ENCODE data around the gene ISCU. TPM values are rescaled to one million over a fixed set of nuclear protein-coding genes. Genes with fewer than 3 reads are reported as not detected.

ISCU gene
- total and polyA plus RNA-seq, 9 of the 15 experiments (the other 6 are each of a cell fraction or from before 2014, with no cell fraction given): 15.9 to 92.5 (median 77.3) TPM

DNA sequence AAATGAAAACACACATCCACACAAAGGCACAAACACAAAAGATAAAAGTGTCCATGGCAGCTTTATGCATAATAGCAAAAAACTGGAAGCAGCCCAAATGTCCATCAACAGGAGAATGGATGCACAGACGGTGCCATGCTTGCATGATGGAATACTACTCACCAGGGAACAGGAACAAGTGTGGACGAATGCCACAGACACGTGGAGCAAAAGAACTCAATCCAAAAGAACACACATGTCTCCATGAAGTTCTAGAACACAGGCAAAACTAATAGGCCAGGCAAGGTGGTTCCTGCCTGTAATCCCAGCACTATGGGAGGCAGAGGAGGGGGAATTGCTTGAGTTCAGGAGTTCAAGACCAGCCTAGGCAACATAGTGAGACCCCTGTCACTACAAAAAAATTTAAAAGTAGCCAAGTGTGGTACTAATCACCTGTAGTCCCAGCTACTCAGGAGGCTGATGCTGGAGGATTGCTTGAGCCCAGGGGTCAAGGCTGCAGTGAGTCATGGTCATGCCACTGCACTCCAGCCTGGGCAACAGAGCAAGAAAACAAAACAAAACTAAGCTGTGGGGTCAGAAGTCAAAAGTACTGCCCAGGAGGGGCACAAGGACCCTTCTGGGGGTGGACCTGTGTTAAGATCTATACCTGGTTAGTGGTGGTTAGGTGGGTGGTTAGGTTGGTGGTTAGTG is 42.7 kb downstream of the ISCU start (continued):
- TF ChIP-seq, protein P1, sequence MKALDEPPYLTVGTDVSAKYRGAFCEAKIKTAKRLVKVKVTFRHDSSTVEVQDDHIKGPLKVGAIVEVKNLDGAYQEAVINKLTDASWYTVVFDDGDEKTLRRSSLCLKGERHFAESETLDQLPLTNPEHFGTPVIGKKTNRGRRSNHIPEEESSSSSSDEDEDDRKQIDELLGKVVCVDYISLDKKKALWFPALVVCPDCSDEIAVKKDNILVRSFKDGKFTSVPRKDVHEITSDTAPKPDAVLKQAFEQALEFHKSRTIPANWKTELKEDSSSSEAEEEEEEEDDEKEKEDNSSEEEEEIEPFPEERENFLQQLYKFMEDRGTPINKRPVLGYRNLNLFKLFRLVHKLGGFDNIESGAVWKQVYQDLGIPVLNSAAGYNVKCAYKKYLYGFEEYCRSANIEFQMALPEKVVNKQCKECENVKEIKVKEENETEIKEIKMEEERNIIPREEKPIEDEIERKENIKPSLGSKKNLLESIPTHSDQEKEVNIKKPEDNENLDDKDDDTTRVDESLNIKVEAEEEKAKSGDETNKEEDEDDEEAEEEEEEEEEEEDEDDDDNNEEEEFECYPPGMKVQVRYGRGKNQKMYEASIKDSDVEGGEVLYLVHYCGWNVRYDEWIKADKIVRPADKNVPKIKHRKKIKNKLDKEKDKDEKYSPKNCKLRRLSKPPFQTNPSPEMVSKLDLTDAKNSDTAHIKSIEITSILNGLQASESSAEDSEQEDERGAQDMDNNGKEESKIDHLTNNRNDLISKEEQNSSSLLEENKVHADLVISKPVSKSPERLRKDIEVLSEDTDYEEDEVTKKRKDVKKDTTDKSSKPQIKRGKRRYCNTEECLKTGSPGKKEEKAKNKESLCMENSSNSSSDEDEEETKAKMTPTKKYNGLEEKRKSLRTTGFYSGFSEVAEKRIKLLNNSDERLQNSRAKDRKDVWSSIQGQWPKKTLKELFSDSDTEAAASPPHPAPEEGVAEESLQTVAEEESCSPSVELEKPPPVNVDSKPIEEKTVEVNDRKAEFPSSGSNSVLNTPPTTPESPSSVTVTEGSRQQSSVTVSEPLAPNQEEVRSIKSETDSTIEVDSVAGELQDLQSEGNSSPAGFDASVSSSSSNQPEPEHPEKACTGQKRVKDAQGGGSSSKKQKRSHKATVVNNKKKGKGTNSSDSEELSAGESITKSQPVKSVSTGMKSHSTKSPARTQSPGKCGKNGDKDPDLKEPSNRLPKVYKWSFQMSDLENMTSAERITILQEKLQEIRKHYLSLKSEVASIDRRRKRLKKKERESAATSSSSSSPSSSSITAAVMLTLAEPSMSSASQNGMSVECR (CRISPR knock-in tag; IDR thresholded peaks at IDR 0.05): no peak
- TF ChIP-seq ZNF282 (CRISPR knock-in tag; IDR thresholded peaks at IDR 0.05) (no peak), FOXJ3 (CRISPR knock-in tag; IDR thresholded peaks at IDR 0.05) (no peak), ZNF41 (CRISPR knock-in tag; conservative IDR thresholded peaks at IDR 0.05) (no peak), TCF3 (CRISPR knock-in tag; IDR thresholded peaks at IDR 0.05) (no peak), POLR2G (IDR thresholded peaks at IDR 0.05; ENCODE audit: low read depth, low read length) (no peak), CBX5 (IDR thresholded peaks at IDR 0.05; ENCODE audit: borderline replicate concordance, low read depth) (no peak), ZNF143 (CRISPR knock-in tag; IDR thresholded peaks at IDR 0.05) (no peak), KLF6 (CRISPR knock-in tag; IDR thresholded peaks at IDR 0.05; ENCODE audit: borderline replicate concordance) (no peak), SPI1 (IDR thresholded peaks at IDR 0.05; ENCODE audit: borderline replicate concordance, low read depth, low read length) (no peak), ZBTB7A (IDR thresholded peaks at IDR 0.05; ENCODE audit: borderline replicate concordance, control insufficient read depth, low read depth, low read length) (peak; percentile 91), RUNX1 (IDR thresholded peaks at IDR 0.05; ENCODE audit: low read depth) (no peak), KAT8 (IDR thresholded peaks at IDR 0.05; ENCODE audit: low read depth) (no peak), SMARCC2 (IDR thresholded peaks at IDR 0.05; ENCODE audit: low read depth) (no peak), FOSL1 (tag; conservative IDR thresholded peaks at IDR 0.05) (peak; percentile 57)
- TF ChIP-seq, protein P2, sequence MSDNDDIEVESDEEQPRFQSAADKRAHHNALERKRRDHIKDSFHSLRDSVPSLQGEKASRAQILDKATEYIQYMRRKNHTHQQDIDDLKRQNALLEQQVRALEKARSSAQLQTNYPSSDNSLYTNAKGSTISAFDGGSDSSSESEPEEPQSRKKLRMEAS (CRISPR knock-in tag; IDR thresholded peaks at IDR 0.05): peak; percentile 28; the same call in 1 of the 2 replicates
- TF ChIP-seq, protein P3, sequence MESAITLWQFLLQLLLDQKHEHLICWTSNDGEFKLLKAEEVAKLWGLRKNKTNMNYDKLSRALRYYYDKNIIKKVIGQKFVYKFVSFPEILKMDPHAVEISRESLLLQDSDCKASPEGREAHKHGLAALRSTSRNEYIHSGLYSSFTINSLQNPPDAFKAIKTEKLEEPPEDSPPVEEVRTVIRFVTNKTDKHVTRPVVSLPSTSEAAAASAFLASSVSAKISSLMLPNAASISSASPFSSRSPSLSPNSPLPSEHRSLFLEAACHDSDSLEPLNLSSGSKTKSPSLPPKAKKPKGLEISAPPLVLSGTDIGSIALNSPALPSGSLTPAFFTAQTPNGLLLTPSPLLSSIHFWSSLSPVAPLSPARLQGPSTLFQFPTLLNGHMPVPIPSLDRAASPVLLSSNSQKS (CRISPR knock-in tag; IDR thresholded peaks at IDR 0.05): no peak
